H1 (cell line): ENCODE measurements around the gene SMNDC1. TPM values are rescaled to one million over a fixed set of nuclear protein-coding genes. Genes with fewer than 3 reads are reported as not detected.

Experiments
- CTCF ChIA-PET: fragments of 300-600 bp; sonication (Branson Sonifier 250); formaldehyde crosslinking; loops from one replicate; lab custom pipeline; 2021; ENCODE audit not compliant: partially characterized antibody; lab: Charles Lee
- POLR2A ChIA-PET: fragments of 300-600 bp; sonication (Branson Sonifier 250); formaldehyde crosslinking; loops from one replicate; lab custom pipeline; 2021; ENCODE audit warnings: inconsistent platforms; ENCODE audit not compliant: partially characterized antibody; lab: Charles Lee
- DNase-seq, 2 experiments: peaks; one replicate each; pipeline versions ENCODE4 v3.0.0 to v3.0.0-alpha.2; 2010 to 2022; ENCODE audit warnings: low spot score in 2 of 2, low read depth in 1 of 2, mixed read lengths in 1 of 2
- FAIRE-seq: peaks from 2 replicates; lab custom pipeline; 2011; peaks lifted over from hg19 to GRCh38; lab: Jason Lieb, UNC
- H2AFZ ChIP-seq: 2 replicates; pipeline ENCODE4 v1.8.1; 2012; ENCODE audit warnings: low read length, inconsistent platforms
- H2AK5ac ChIP-seq: 2 replicates; pipeline ENCODE4 v1.6.1; 2013; ENCODE audit warnings: low read depth, low read length
- H2BK120ac ChIP-seq: replicated peaks from 2 replicates; pipeline ENCODE3; 2013; ENCODE audit warnings: low read depth, low read length, inconsistent platforms
- H2BK12ac ChIP-seq: 2 replicates; pipeline ENCODE4 v1.6.1; 2013; ENCODE audit warnings: low read depth, low read length
- H2BK15ac ChIP-seq: 2 replicates; pipeline ENCODE4 v1.6.1; 2013; ENCODE audit warnings: low read length
- H2BK20ac ChIP-seq: 2 replicates; pipeline ENCODE4 v1.6.1; 2013; ENCODE audit warnings: low read length
- H2BK5ac ChIP-seq: 2 replicates; pipeline ENCODE4 v1.6.1; 2013; ENCODE audit warnings: low read depth, low read length
- H3K14ac ChIP-seq: 2 replicates; pipeline ENCODE4 v1.6.1; 2013; ENCODE audit warnings: inconsistent platforms; ENCODE audit not compliant: insufficient read length
- H3K18ac ChIP-seq: 2 replicates; pipeline ENCODE4 v1.6.1; 2013; ENCODE audit warnings: low read length; ENCODE audit errors: extremely low read depth
- H3K23ac ChIP-seq: 2 replicates; pipeline ENCODE4 v1.6.1; 2013; ENCODE audit warnings: inconsistent platforms; ENCODE audit not compliant: insufficient read length
- H3K23me2 ChIP-seq: 2 replicates; pipeline ENCODE4 v1.6.1; 2013; ENCODE audit warnings: low read depth, low read length
- H3K27ac ChIP-seq: 2 replicates; pipeline ENCODE4 v1.6.1; 2011; ENCODE audit warnings: low read depth, low read length, inconsistent platforms
- H3K27me3 ChIP-seq, 4 experiments: replicated peaks in 1 of 4; 1 replicate in 1 of 4; 2 replicates in 3 of 4; pipeline versions ENCODE4 v1.6.1 to v1.8.1; 2011 to 2013; ENCODE audit warnings: low read length in 3 of 4, mild to moderate bottlenecking in 3 of 4, inconsistent platforms in 2 of 4, mixed read lengths in 2 of 4, moderate library complexity in 1 of 4; ENCODE audit not compliant: control insufficient read depth in 3 of 4, insufficient read depth in 3 of 4; ENCODE audit errors: extremely low read depth in 1 of 4
- H3K36me3 ChIP-seq, 4 experiments: 2 replicates each; pipeline versions ENCODE4 v1.6.1 to v1.8.1; 2011 to 2013; ENCODE audit warnings: mild to moderate bottlenecking in 4 of 4, low read length in 3 of 4, moderate library complexity in 2 of 4, control low read depth in 1 of 4, inconsistent platforms in 1 of 4; ENCODE audit not compliant: insufficient read depth in 4 of 4, control insufficient read depth in 2 of 4
- H3K4ac ChIP-seq: replicated peaks from 2 replicates; pipeline ENCODE3; 2013; ENCODE audit warnings: low read length, low read depth, mixed read lengths, inconsistent platforms; ENCODE audit not compliant: insufficient read length
- H3K4me1 ChIP-seq, 4 experiments: replicated peaks in 1 of 4; 1 replicate in 1 of 4; 2 replicates in 3 of 4; pipeline versions ENCODE4 v1.6.1 to v1.8.1; 2011 to 2013; ENCODE audit warnings: low read length in 3 of 4, inconsistent platforms in 2 of 4, mixed read lengths in 1 of 4; ENCODE audit not compliant: insufficient read depth in 4 of 4, control insufficient read depth in 3 of 4
- H3K4me2 ChIP-seq, 2 experiments: 2 replicates each; pipeline versions ENCODE4 v1.6.1 to v1.8.1; 2011 to 2013; ENCODE audit warnings: low read depth in 2 of 2, low read length in 2 of 2, control low read depth in 1 of 2, inconsistent platforms in 1 of 2, mild to moderate bottlenecking in 1 of 2; ENCODE audit not compliant: insufficient read depth in 1 of 2
- H3K4me3 ChIP-seq, 4 experiments: fragments of 200-600, 300-600 bp in 1 of 4; sonication (generic), shearing (Covaris generic), sonication (Bioruptor Twin) in 1 of 4; 2 replicates each; pipeline versions ENCODE4 v1.5.1 to v1.8.1; 2011 to 2016; ENCODE audit warnings: low read length in 4 of 4, low read depth in 3 of 4, control low read depth in 2 of 4, inconsistent platforms in 2 of 4, mild to moderate bottlenecking in 2 of 4, mixed read lengths in 1 of 4, moderate library complexity in 1 of 4; ENCODE audit not compliant: insufficient read depth in 2 of 4; ENCODE audit errors: extremely low read depth in 1 of 4
- H3K56ac ChIP-seq: replicated peaks from 2 replicates; pipeline ENCODE3; 2013; ENCODE audit warnings: low read depth, mild to moderate bottlenecking, mixed read lengths, low read length, inconsistent platforms; ENCODE audit not compliant: insufficient read length
- H3K79me1 ChIP-seq: 2 replicates; pipeline ENCODE4 v1.6.1; 2013; ENCODE audit warnings: low read depth, low read length, control low read depth
- H3K79me2 ChIP-seq, 2 experiments: 2 replicates each; pipeline versions ENCODE4 v1.6.1 to v1.8.1; 2012 to 2013; ENCODE audit warnings: low read length in 2 of 2, mild to moderate bottlenecking in 2 of 2, inconsistent platforms in 1 of 2; ENCODE audit not compliant: insufficient read depth in 2 of 2, control insufficient read depth in 1 of 2
- H3K9ac ChIP-seq, 4 experiments: replicated peaks in 1 of 4; 1 replicate in 1 of 4; 2 replicates in 3 of 4; pipeline versions ENCODE4 v1.6.1 to v1.8.1; 2011 to 2013; ENCODE audit warnings: low read depth in 3 of 4, low read length in 3 of 4, control low read depth in 2 of 4, mild to moderate bottlenecking in 2 of 4, moderate library complexity in 2 of 4, inconsistent platforms in 1 of 4; ENCODE audit errors: extremely low read depth in 1 of 4
- H3K9me3 ChIP-seq, 2 experiments: 2 replicates each; pipeline versions ENCODE4 v1.6.1 to v1.8.1; 2012 to 2013; ENCODE audit warnings: mild to moderate bottlenecking in 2 of 2, moderate library complexity in 2 of 2, control low read depth in 1 of 2, inconsistent platforms in 1 of 2, low read depth in 1 of 2, low read length in 1 of 2, mixed read lengths in 1 of 2; ENCODE audit not compliant: insufficient read depth in 2 of 2
- H4K20me1 ChIP-seq, 2 experiments: replicated peaks in 1 of 2; 2 replicates each; pipeline versions ENCODE3 to v1.8.1; 2011 to 2013; ENCODE audit warnings: inconsistent platforms in 2 of 2, low read length in 2 of 2, mild to moderate bottlenecking in 1 of 2; ENCODE audit not compliant: insufficient read depth in 2 of 2, control insufficient read depth in 1 of 2
- H4K5ac ChIP-seq: 2 replicates; pipeline ENCODE4 v1.6.1; 2013; ENCODE audit warnings: low read length, low read depth, mixed read lengths, inconsistent platforms; ENCODE audit not compliant: insufficient read length
- H4K8ac ChIP-seq: 2 replicates; pipeline ENCODE4 v1.8.0; 2013; ENCODE audit warnings: mild to moderate bottlenecking, moderate library complexity, low read length, inconsistent platforms; ENCODE audit not compliant: insufficient read depth; ENCODE audit errors: extremely low read depth
- H4K91ac ChIP-seq: replicated peaks from 2 replicates; pipeline ENCODE3; 2013; ENCODE audit warnings: low read length, mixed read lengths, inconsistent platforms; ENCODE audit not compliant: insufficient read length
- EP300 ChIP-seq, 2 experiments: IDR thresholded peaks; 1 replicate in 1 of 2; 2 replicates in 1 of 2; pipeline ENCODE4 v1.6.1; 2011 to 2012; ENCODE audit warnings: low read depth in 2 of 2, low read length in 2 of 2, mild to moderate bottlenecking in 2 of 2, borderline replicate concordance in 1 of 2, inconsistent platforms in 1 of 2, moderate library complexity in 1 of 2
- NRF1 ChIP-seq: IDR thresholded peaks from 2 replicates; pipeline ENCODE4 v1.6.1; 2011; ENCODE audit warnings: mild to moderate bottlenecking, low read depth, low read length, improper control_type of control experiment
- PHF8 ChIP-seq: fragments of 200-600 bp; sonication (generic); conservative IDR thresholded peaks from 2 replicates; pipeline ENCODE4 v1.7.1; 2012; ENCODE audit warnings: low read depth, mild to moderate bottlenecking, inconsistent platforms, low read length, moderate library complexity
- POLR2AphosphoS5 ChIP-seq: IDR thresholded peaks from 2 replicates; pipeline ENCODE4 v1.6.1; 2011; ENCODE audit warnings: low read depth, low read length
- RAD21 ChIP-seq, 2 experiments: IDR thresholded peaks in 1 of 2; conservative IDR thresholded peaks in 1 of 2; 2 replicates each; pipeline ENCODE4 v1.6.1; 2011; ENCODE audit warnings: low read depth in 2 of 2, low read length in 2 of 2, improper control_type of control experiment in 1 of 2, inconsistent platforms in 1 of 2, mild to moderate bottlenecking in 1 of 2, moderate library complexity in 1 of 2
- RXRA ChIP-seq: IDR thresholded peaks from 2 replicates; pipeline ENCODE4 v1.6.1; 2011; ENCODE audit warnings: low read depth, mild to moderate bottlenecking, low read length, moderate library complexity; ENCODE audit not compliant: insufficient read depth
- SIN3A ChIP-seq, 2 experiments: IDR thresholded peaks in 1 of 2; conservative IDR thresholded peaks in 1 of 2; 2 replicates each; pipeline ENCODE4 v1.6.1; 2011 to 2012; ENCODE audit warnings: low read length in 2 of 2, improper control_type of control experiment in 1 of 2, low read depth in 1 of 2, mild to moderate bottlenecking in 1 of 2
- SP2 ChIP-seq: IDR thresholded peaks from 2 replicates; pipeline ENCODE4 v1.6.1; 2012; ENCODE audit warnings: mild to moderate bottlenecking, low read length, inconsistent platforms
- TAF1 ChIP-seq: IDR thresholded peaks from 2 replicates; pipeline ENCODE4 v1.6.1; 2011; ENCODE audit warnings: mild to moderate bottlenecking, low read depth, low read length
- WGBS, 2 experiments: shearing (Covaris generic) in 1 of 2; methylation state at CpG; one replicate each; pipeline versions ENCODE4 v1.1.6 to v1.1.7; 2013 to 2015; ENCODE audit warnings: low lambda C conversion rate in 2 of 2, mixed read lengths in 2 of 2, inconsistent platforms in 1 of 2, low coverage in 1 of 2, missing lambda C conversion rate in 1 of 2; ENCODE audit not compliant: insufficient replicate concordance in 2 of 2, insufficient coverage in 1 of 2, insufficient read length in 1 of 2; ENCODE audit errors: extremely low coverage in 1 of 2, missing lambda C conversion rate in 1 of 2; 5-methylcytosine and 5-hydroxymethylcytosine counted together
- polyA plus RNA-seq, 7 experiments: library from polyadenylated mRNA; depleted of rRNA in 3 of 7; stranded (reverse) in 5 of 7; unstranded in 2 of 7; fragments of >200 nt in 5 of 7; fragments of 200-250 nt in 2 of 7; gene quantifications; 1 replicate in 5 of 7; 2 replicates in 1 of 7; 4 replicates in 1 of 7; pipeline versions ENCODE4 v1.2.1 to v1.2.3, GENCODE V29; 2011 to 2013; ENCODE audit warnings: missing spikeins in 2 of 7, mixed read lengths in 2 of 7
- total RNA-seq: library from RNA; stranded (reverse); fragmentation: NEBNext Ultra II Directional; extraction: Animal tissue kit (Norgen Biotek cat#: 25700); gene quantifications from 2 replicates; pipeline ENCODE4 v1.2.1, GENCODE V29; 2021

SMNDC1 gene
- total and polyA plus RNA-seq, 2 of the 8 experiments (the other 6 are each of a cell fraction or from before 2014, with no cell fraction given) = 8.1 to 48.6 TPM

- no peak overlapping the region for H4K91ac ChIP-seq
- H3K27me3 ChIP-seq = no peaks in the 10 kb centered on the region
- no peak overlapping the region for H2BK12ac ChIP-seq
- no peaks in the 10 kb centered on the region for H3K79me2 ChIP-seq
- H3K79me1 ChIP-seq = no peaks in the 10 kb centered on the region
- peaks cover 0 to 1% of the 10 kb centered on the region in 2 experiments for H4K20me1 ChIP-seq
- POLR2A ChIA-PET = no interaction called here
- H3K23me2 ChIP-seq = no peaks in the 10 kb centered on the region
- no peak overlapping the region for H3K4me2 ChIP-seq
- no peaks in the 10 kb centered on the region for H3K9me3 ChIP-seq
- H3K9ac ChIP-seq = no peak overlapping the region
- H3K4ac ChIP-seq = no peak overlapping the region
- H3K27ac ChIP-seq = no peak overlapping the region
- H3K36me3 ChIP-seq = no peaks in the 10 kb centered on the region
- 87% methylated on average over 6 of the region's 6 CpGs; no CpG with 5 or more reads in 1 of the 2 experiments for WGBS, 2 experiments
- H3K4me3 ChIP-seq = no peak overlapping the region
- no peak overlapping the region for H2AK5ac ChIP-seq
- no peak overlapping the region for H4K8ac ChIP-seq
- no peak overlapping the region for H3K23ac ChIP-seq
- H3K4me1 ChIP-seq = no peaks in the 10 kb centered on the region
- H2BK20ac ChIP-seq = no peak overlapping the region
- no peak overlapping the region for H2AFZ ChIP-seq
- DNase-seq = no peak
- H3K14ac ChIP-seq = no peak overlapping the region
- CTCF ChIA-PET = interaction anchor here (0.6 to 2.6 kb wide), 15 partner anchors 9 to 138 kb away, joined by 3 to 12 read pairs (median 4); partner anchors contain the start of gene MXI1
- no peak overlapping the region for H4K5ac ChIP-seq
- no peak for FAIRE-seq
- H3K56ac ChIP-seq = no peak overlapping the region
- H2BK120ac ChIP-seq = no peak overlapping the region
- H2BK5ac ChIP-seq = no peak overlapping the region
- no peak overlapping the region for H2BK15ac ChIP-seq
- H3K18ac ChIP-seq = no peak overlapping the region
- TF ChIP-seq TAF1 (no peak), SIN3A (conservative IDR thresholded peaks at IDR 0.05 in 1 of 2, IDR thresholded peaks at IDR 0.05 in 1 of 2; ENCODE audit: low read depth in 1 of 2, low read length in 2 of 2) (no peak), POLR2AphosphoS5 (no peak), EP300 (IDR thresholded peaks at IDR 0.05; ENCODE audit: borderline replicate concordance in 1 of 2, low read depth in 2 of 2, low read length in 2 of 2) (no peak), RXRA (no peak), NRF1 (no peak), SP2 (no peak), RAD21 (IDR thresholded peaks at IDR 0.05 in 1 of 2, conservative IDR thresholded peaks at IDR 0.05 in 1 of 2; ENCODE audit: low read depth in 2 of 2, low read length in 2 of 2) (no peak), PHF8 (no peak)
Measured at GRCh38 chr10:110274647-110275046, 30.1 kb downstream of the SMNDC1 start.
